GM11168 (cell line): ENCODE results near the gene KCNMB1.
"Not testable (repeated sequence)": the region's sequence is repeated elsewhere in the genome, so short reads cannot be mapped to it uniquely, and the experiment has no call there.

Source experiments
- in situ Hi-C: fragments of 300-500 bp; cut with MboI; formaldehyde crosslinking; loops from one replicate; pipeline ENCODE4 v1.12.0; 2022; ENCODE audit warnings: low sequenced_read_pairs; ENCODE audit not compliant: unreplicated experiment

The KCNMB1 gene

DNA sequence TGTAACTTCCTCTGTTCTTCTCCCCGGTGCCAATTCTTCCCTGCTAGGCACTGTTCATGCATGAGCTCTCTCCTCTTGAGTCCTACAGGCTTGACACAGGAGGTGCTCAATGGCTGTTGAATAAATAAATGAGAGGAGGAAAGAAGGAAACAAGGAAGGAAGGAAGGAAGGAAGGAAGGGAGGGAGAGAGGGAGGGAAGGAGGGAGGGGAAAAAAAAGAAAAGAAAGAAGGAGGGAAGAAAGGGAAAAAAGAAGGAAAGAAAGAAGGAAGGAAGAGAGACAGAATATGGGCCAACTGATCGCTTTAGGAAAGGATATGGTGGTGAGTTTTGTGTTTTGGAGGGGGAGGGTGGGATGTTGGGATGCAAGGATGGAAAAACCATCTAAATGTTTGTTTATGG, 6.4 kb downstream of the KCNMB1 start:
- in situ Hi-C loops = no loop called here

DNA sequence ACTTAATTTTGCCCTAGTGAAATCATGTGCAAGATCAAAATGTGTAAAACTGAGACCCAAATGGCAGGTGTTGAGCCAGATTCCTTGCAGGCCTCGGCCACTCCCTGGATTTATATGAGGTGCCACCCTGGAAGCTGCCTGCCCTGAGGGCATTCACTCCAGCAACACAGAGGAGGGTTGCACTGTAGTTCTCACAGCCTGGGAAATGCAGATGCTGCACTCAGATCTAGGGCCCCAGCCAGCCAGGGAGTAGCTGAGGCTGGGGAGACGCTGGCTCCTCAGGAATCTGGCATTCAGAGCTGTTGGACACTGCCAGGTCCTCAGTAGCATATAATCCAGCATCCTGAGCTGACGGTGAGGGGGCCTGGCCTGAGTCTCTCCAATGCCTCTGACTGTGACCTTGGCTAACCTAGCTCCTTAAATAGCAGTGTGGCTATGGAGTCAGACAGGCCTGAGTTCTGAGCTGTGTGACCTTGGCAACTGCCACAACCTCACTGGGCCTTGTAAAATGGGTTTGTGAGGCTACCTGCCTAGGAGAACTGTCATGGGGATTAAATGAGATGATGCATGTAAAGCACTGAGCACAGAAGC, 8.7 kb downstream of the KCNMB1 start:
- in situ Hi-C loops = no loop called here

DNA sequence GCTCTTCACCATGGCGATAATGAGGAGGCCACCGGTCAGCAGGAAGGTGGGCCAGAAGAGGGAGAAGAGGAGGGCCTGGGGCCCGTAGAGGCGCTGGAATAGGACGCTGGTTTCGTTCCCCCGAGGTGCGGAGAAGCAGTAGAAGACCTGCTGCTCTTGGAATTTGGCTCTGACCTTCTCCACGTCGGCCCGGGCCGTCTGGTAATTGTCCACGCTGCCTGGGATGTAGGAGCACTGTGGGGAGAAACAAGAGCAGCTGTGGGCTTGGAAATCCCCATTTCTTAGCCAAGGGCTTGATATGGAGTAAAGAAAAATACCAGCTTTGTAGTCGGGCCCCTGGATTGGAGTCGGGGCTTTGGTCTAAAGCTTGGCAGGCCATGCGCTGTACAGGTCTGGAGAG, 10.4 kb downstream of the KCNMB1 start:
- in situ Hi-C loops = no loop called here

DNA sequence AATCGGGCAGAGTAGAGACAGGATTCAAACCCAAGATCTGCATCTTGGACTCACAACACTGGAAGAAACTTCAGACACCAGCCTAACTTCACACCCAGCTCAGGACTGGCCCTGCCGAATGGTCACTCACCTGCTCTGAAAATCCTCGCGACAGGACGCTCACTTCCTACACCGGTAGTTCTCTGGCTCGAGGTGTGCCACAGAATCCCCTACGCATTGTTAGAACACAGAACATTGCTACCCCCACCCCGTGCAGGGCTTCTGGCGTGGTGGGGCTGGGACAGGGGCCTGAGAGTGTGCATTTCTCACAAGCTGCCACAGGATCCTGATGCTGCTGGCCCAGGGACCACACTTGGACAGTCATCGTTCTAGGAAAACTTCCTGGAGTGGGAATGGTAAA, 12.1 kb downstream of the KCNMB1 start:
- in situ Hi-C loops = no loop called here

DNA sequence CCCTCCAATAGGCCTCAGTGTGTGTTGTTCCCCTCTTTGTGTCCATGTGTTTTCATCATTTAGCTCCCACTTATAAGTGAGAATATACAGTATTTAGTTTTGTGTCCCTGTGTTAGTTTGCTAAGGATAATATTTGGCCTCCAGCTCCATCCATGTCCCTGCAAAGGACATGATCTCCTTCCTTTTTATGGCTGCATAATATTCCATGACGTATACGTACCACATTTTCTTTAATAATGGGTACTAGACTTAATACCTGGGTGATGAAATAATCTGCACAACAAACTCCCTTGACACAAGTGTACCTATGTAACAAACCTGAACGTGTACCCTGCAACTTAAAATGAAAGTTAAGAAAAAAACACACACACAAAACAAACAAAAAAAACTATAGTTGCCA, 12.6 kb downstream of the KCNMB1 start:
- in situ Hi-C loops = not testable (repeated sequence)

DNA sequence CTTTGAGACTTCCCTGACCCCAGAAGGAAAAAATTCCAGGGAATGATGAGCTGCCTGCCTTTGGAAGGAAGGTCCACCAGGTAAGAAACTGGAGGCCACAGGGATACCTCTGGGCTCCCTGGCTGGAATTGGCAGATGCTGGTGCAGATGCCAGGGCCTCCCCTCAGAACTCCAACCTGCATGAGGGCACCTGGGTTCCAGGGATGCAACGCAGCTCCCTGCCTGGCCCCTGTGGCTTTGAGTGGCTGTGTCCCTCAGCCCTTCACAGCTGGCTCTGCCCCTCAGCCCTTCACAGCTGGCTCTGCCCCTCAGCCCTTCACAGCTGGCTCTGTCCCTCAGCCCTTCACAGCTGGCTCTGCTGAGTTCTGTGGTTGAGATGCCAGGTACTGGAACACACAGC, 13.9 kb downstream of the KCNMB1 start:
- in situ Hi-C loops = no loop called here

DNA sequence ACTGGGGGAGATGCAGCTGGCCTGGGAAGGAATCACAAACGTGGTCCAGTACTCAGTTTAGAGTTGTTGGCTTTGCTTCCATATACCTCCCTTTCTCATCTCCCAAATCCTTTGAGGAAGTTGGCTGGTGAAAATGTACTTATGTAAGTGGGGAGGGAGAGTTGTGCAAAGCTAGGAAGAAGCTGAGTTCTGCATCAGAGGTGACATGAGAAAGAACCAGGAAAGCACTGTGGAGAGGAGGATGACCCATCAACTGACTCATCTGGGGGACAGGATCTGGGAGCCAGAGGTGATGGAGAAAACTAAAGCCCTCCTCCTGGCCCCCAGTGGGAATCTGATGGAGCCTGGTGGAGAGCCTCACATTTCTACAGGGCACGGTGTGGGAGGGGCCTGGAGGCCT, 16.2 kb downstream of the KCNMB1 start:
- in situ Hi-C loops = no loop called here

DNA sequence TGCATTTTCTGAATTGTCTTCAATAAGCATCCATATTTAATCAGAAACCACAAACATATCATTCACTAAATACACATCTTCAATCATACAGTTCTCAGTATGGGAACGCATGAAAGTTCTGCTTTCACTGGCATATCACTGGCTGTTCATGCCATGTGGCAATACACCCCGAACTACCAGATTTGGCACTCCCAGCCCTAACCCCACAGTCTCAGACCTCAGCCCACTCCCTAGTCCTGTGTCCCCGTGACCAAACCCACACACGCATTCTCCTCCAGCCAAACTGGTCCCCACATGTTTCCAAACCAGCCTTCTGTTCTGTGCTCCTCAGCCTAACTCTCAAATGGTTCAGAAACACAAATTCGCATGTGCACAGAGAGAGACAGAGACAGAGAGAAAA, 20.6 kb downstream of the KCNMB1 start:
- in situ Hi-C loops = no loop called here

DNA sequence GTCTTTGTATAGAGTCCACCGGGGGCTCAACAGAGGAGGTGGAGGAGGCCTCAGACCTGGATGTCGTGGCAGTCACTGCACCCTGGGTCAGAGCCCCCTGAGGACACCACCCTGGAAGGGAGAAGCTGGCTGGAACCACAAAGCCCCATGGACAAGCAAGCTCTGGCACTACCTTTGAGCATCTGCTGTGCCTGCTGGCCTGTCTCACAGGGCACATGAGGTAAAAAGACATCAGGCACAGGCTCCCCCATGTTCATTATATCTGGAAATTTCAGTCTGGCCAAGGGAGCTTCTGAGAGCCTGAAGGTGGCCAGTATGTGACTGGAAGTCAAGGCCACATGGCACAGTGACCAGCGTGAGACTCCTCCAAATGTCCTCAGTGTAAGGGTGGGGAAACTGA, 22.9 kb downstream of the KCNMB1 start:
- in situ Hi-C loops = no loop called here

DNA sequence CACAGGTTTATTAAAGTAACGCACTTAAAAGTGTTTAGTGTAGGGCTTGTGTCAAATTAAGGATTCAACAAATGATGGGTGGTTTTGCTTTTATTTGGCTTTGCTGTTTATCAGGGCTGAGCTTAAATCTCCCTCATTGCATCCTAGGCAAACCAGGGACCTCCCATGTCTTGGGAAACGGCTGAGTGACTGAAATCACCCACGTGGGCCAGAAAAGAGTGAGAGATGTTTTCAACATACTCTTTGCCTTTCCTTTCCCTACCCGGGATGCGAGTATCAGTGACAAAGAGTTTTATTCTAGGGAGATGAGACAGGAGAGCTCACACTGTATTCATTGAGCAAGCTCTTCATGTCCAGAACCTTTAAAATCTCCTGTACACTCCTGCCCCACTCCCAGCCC, 23.3 kb downstream of the KCNMB1 start:
- in situ Hi-C loops = no loop called here

DNA sequence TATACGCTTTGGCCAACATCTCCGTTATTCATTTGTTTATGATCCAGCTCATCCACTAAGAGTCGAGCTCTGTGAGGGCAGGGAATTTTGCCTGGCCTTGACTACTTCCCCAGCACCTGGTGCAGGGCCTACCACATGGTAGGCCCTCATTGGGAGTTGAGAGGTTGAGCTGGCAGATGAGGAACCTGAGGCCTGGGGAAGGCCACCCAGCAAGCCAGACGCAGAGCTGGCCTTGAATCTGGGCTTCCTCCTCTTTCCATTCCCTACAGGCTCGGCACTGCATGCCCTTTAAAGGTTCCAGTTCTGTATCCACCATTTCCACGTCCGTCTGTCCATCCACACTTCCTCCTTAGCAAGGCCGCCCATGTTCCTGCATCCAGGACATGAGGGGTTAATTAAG, 24.2 kb downstream of the KCNMB1 start:
- in situ Hi-C loops = no loop called here

DNA sequence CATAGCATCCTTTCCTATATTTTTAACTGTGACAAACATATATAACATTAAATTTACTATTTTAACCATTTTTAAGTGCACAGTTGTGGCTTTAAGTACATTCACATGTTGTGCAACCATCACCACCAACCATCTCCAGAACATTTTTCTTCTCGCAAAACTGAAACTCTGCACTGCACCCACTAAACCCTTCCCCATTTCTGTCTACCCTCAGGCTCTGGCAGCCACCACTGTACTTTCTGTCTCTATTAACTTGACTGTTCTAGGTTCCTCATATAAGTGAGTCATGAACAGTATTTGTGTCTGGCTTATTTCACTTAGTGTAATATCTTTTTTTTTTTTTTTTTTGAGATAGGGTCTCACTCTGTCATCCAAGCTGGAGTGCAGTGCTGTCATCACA, 25.5 kb downstream of the KCNMB1 start:
- in situ Hi-C loops = no loop called here

DNA sequence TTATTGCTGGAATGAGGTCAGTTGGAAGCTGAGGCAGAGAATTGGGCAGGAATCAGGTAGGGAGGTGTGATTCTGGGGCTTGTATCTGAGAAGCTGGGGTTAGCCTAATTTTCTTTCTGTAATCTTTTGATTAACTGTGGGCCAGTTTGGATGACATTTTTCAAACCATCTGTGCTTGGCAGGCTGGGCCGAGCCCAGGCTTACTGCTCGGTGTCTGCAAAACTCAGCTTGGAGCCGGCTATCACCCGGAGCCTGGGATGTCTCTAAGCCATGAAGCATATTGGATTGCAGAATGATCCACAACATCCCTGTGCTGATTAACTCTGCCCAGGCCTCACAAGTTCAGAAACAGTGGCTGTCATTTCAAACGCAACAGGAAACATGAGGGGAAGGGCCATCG, 26.5 kb downstream of the KCNMB1 start:
- in situ Hi-C loops = no loop called here

DNA sequence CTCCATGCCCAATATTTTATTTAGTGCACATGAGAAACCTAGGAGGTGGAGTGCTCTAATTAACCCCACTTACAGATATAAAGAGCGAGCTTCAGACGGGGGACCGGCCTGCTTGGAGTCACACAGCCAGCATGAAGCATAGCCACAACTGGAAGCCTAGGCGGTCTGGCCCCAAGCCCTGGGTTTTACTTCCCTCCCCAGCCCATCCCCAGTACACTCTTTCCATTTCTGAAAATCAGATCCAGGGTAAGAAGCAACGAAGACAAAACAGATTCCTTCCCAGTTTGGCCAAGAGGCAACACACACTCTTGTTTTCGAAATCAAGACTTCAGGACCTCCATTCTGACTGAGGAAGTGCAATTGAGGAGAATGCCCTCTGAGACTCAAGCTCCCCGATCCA, 27.1 kb downstream of the KCNMB1 start:
- in situ Hi-C loops = no loop called here

DNA sequence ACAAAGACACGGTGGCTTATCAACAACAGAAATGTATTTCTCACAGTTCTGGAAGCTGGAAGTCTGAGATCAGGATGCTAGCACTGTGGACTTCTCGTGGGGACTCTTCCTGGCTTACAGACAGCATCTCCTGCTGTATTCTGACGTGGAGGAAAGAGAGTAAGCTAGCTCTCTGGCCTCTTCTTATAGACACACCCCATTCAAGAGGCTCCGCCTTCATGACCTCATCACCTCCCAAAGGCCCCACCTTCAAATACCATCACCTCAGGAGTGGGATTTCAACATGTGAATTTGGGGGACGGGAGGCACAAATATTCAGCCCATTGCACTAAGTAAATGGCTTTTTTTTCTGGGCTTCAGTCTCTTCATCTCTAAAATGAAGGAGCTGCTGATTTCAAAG, 27.6 kb downstream of the KCNMB1 start:
- in situ Hi-C loops = no loop called here

DNA sequence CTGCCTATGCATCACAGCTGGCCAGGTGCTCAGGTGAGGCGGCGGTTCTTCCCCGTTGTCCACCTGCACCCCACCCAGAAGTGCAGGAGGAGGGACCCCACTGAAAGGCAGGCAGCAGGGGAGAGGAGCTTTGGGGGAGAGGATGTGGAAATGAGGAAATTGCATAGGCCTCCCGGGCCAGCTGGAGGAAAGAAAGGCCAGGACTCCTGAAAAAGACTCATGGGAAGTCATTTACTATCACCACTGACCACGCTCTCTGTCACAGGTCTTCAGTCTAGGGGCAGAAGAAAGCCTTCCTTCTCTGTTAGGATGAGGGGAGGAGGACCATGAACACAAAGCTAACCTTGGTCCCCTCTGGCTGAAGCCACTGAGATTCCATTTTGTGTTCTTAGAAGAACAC, 28.1 kb downstream of the KCNMB1 start:
- in situ Hi-C loops = no loop called here

DNA sequence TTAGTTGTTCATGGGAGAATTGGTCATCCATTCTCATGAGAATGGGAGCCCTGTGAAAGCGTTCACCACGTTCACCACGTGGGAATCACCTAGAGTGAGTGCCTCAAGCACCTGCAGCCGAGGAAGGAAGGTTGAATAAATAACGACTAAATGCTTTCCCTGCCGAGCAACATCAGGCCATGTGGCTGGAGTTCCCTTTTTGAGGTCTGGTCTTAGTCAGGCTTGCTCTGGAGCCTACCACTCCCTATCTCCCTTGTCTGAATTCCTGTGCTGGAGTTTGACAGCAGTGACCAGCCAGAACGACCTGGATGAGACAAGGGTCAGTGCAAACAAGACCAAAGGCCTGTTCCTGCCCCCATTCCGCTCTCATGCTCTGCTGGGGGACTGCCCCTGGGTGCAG, 28.5 kb downstream of the KCNMB1 start:
- in situ Hi-C loops = no loop called here

DNA sequence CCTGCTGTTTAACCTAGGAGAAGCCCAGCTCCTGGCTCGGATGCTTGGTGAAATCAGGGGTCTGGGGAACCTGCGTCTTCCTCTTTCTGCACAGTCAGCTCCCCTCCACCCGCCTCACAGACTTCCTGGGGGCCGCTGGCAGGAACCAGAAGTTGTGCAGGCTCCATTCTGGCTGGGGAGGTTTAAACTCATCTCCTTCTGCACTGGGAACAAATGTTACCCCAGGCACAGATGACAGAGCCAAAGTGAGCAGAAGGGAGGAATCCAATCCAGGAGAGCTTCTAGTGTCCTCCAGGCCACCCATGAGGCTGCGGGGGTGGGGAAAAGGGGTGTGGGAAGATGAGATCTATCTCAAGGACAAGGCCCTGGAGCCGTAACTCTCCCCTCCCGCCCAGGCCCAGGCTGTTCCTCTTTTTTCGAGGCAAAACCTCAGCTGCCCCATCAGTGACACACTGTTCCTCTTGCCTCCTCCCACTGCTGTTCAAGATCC, 31.2 kb downstream of the KCNMB1 start:
- in situ Hi-C loops = no loop called here

DNA sequence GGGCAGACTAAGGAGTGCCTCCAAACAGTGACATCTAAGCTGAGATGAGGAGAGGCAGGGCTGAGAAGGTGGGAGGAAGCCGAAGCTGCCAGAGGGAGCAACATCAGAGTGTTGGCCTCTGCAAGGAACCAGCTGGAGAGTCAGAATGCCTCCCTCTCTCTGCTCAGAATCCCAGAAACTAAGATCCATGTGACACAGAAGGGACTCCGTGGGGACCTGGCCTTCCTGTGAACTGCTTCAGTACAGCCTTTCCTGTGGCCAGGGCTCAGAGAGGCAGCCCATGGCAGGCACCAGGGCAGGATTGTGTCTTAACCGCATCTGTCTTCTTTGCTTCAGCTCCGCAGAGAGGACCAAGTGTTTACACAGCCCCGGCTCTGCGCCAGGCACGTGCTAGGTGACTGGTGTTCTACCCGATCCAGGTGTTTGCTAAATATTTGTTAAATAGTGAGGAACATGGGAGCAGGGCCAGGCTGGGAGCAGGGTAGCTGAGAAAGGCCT, 33.5 kb downstream of the KCNMB1 start:
- in situ Hi-C loops = no loop called here

DNA sequence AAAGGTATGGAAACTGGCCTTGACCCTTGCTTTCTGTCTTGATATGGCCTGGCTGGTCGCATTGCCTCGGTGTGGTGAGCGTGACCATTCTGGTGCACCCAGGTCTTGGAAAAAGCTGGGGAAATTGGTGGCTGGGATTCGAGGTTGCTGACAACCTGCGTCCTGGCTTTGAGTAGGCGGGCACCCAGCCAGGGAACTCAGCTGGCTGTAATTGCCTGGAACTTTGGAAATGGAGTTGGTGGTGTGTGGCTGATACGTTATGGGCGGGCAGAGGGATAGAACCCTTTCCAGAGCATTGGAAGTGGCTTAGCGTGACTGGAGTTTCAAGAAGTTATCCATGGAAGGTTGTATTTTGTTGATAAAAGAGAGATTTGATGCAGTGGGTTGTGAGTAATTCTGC, 35.2 kb downstream of the KCNMB1 start:
- in situ Hi-C loops = no loop called here

DNA sequence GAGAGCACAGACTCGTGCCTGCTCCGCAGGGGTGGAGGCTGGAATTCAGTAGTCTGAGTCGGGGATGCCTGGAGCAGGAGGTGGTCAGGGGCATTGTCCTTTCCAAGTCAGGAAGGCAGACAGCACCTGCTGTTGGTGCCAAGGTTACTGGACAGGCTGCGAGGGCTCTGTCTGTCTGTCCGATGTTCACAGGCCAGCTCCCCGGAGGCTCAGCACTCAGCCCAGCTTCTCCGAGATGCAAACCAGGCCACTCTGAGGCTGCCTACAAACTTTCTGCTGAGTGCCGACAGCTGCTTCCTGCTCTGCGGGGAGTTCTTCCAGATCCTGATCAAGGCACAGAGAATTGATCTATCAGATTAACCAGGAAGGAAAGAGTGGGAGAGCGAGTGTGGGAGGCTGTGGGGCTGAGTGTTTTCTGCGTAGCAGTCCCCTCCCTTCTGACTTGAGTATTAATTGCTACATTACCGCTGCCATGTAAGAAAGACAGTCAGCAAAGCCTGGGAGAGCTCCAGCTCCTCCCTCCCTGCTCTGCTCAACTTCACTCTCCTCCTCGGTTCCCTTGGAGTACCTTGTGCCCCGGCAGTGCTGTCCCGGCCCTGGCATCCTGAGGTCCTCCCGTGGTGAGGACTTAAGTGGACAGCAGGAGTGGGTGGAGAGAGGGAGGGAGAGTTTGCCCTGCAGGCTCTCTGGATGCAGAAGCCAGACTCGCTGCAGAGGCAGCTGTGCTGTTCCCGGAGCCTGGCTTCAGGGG, 36.0 kb downstream of the KCNMB1 start:
- in situ Hi-C loops = no loop called here

DNA sequence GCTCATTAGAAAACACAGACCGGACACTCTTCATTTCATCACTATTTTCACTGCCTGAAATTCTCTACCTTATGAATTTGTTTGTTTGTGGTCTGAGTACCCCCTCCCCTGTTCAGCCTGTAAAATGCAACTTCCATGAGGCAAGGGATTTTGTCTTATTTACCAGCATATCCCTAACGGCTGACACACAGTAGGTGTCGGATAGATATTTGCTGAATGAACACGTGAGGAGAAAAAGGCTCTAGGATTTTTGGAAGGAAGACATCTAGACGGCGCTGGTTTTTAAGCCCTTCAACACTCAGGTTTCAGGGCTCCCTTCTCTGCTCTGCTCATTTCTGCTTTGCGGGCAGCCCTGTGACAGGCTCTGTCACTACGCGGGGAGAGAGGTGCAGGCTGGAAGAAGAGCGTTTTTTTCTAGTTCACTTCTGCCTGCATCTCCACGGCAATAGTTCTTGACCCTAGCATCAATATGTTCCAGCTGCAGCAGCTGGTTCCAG, 41.0 kb downstream of the KCNMB1 start:
- in situ Hi-C loops = no loop called here
